MCF 10A (cell line): ENCODE data around the gene GPRC5C. TPM values are rescaled to one million over a fixed set of nuclear protein-coding genes. Genes with fewer than 3 reads are reported as not detected.

ENCODE experiments used
- BruUV-seq: library from RNA; stranded (reverse); fragments of 400-500 nt; replicated peaks from 2 replicates; lab custom pipeline; 2021; lab: Mats Ljungman, UMichigan
- CTCF ChIA-PET: fragments of 300-600 bp; sonication (Branson Sonifier 250); formaldehyde crosslinking; extraction: SDS; loops from one replicate; lab custom pipeline; 2021; ENCODE audit warnings: antibody characterized with exemption, inconsistent platforms; lab: Yijun Ruan, JAX
- POLR2A ChIA-PET: fragments of 300-600, 350-650 bp; sonication (Branson Sonifier 250); formaldehyde crosslinking; extraction: SDS; loops from one replicate; lab custom pipeline; 2020; ENCODE audit warnings: antibody characterized with exemption, inconsistent platforms; lab: Yijun Ruan, JAX
- DNase-seq: peaks from one replicate; pipeline ENCODE4 v3.0.0-alpha.2; 2018; ENCODE audit not compliant: unreplicated experiment
- H3K27ac Mint-ChIP-seq: one replicate; pipeline ENCODE4 v1.8.0; 2022; ENCODE audit warnings: mild to moderate bottlenecking, low read depth, mixed read lengths; ENCODE audit not compliant: unreplicated experiment
- H3K27me3 Mint-ChIP-seq: one replicate; pipeline ENCODE4 v1.8.0; 2022; ENCODE audit warnings: mixed read lengths; ENCODE audit not compliant: insufficient read depth, unreplicated experiment
- H3K36me3 Mint-ChIP-seq: one replicate; pipeline ENCODE4 v1.8.0; 2022; ENCODE audit warnings: mild to moderate bottlenecking, moderate library complexity, mixed read lengths; ENCODE audit not compliant: insufficient read depth, unreplicated experiment
- H3K4me1 Mint-ChIP-seq: one replicate; pipeline ENCODE4 v1.8.0; 2022; ENCODE audit warnings: mixed read lengths; ENCODE audit not compliant: insufficient read depth, unreplicated experiment
- H3K4me3 Mint-ChIP-seq: one replicate; pipeline ENCODE4 v1.8.0; 2022; ENCODE audit warnings: mild to moderate bottlenecking, moderate library complexity, mixed read lengths; ENCODE audit not compliant: unreplicated experiment
- H3K9me3 Mint-ChIP-seq: one replicate; pipeline ENCODE4 v1.8.0; 2022; ENCODE audit warnings: mixed read lengths; ENCODE audit not compliant: unreplicated experiment
- CTCF ChIP-seq: fragments of 200-600 bp; IDR thresholded peaks from one replicate; pipeline ENCODE4 v1.8.0; 2022; ENCODE audit warnings: antibody characterized with exemption, mild to moderate bottlenecking; ENCODE audit not compliant: unreplicated experiment
- intact Hi-C: fragments of 100-400 bp; cut with micrococcal nuclease; formaldehyde crosslinking; loops from 2 replicates; pipeline ENCODE4 v1.14.1; 2022
- total RNA-seq: library from RNA; stranded (reverse); gene quantifications from 2 replicates; pipeline ENCODE4 v1.2.3, GENCODE V29; 2022

GPRC5C gene
- total RNA-seq, 1 experiment from 2014 or later: 17.7 TPM

- no peaks in the 10 kb centered on the region for H3K9me3 Mint-ChIP-seq
- peaks cover 5% of the 10 kb centered on the region for H3K4me1 Mint-ChIP-seq
- H3K27me3 Mint-ChIP-seq: no peaks in the 10 kb centered on the region
- ChIA-PET POLR2A (no interaction called here), CTCF (interaction anchor here (1.4 kb wide), 1 partner anchor 43 kb away, joined by 6 read pairs; no protein-coding TSS in a partner anchor)
- no peaks in the 10 kb centered on the region for H3K36me3 Mint-ChIP-seq
- TF ChIP-seq CTCF: no peak
- intact Hi-C loops: no loop called here
- no peak overlapping the region for H3K27ac Mint-ChIP-seq
- no peak overlapping the region for H3K4me3 Mint-ChIP-seq
- DNase-seq: no peak
- no TSS peak for BruUV-seq
Measured at GRCh38 chr17:74414510-74414909, 17.4 kb upstream of the GPRC5C start.

DNA sequence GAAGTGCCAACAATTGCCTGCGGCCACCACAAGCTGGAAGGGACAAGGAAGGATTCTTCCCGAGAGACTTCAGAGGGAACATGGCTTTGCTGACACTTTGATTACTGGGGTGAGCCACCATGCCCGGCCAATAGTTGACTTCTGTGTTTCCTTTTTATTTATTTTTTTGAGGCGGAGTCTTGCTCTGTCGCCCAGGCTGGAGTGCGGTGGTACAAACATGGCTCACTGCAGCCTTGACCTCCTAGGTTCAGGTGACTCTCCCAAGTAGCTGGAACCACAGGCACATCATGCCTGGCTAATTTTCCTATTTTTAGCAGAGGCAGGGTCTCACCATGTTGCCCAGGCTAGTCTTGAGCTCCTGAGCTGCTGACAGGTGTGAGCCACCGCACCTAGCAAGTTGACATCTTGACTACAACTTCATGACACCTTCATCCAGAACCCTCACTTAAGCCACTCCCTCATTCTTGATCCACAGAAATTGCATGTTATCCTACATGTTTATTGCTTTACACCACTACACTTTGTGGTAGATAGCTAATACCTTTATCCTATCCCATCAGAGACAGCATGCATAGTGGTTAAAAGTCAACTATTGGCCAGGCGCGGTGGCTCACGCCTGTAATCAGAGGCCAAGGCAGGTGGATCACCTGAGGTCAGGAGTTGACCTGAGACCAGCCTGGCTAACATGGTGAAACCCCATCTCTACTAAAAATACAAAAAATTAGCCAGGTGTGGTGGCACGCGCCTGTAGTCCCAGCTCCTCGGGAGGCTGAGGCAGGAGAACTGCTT is 16.1 kb upstream of the GPRC5C start:
- TF ChIP-seq CTCF: no peak
- ChIA-PET POLR2A (interaction anchor here (0.7 to 3.8 kb wide), 4 partner anchors 9 to 28 kb away, joined by 3 to 28 read pairs (median 6); no protein-coding TSS in a partner anchor), CTCF (interaction anchor here (0.6 to 2.3 kb wide), 3 partner anchors 31 to 41 kb away, joined by 3 to 14 read pairs (median 3); no protein-coding TSS in a partner anchor)
- intact Hi-C loops: no loop called here
- BruUV-seq: no TSS peak
- no peaks in the 10 kb centered on the region for H3K36me3 Mint-ChIP-seq
- H3K9me3 Mint-ChIP-seq: no peaks in the 10 kb centered on the region
- no peak overlapping the region for H3K27ac Mint-ChIP-seq
- peaks cover 5% of the 10 kb centered on the region for H3K4me1 Mint-ChIP-seq
- DNase-seq: no peak
- no peaks in the 10 kb centered on the region for H3K27me3 Mint-ChIP-seq
- no peak overlapping the region for H3K4me3 Mint-ChIP-seq

DNA sequence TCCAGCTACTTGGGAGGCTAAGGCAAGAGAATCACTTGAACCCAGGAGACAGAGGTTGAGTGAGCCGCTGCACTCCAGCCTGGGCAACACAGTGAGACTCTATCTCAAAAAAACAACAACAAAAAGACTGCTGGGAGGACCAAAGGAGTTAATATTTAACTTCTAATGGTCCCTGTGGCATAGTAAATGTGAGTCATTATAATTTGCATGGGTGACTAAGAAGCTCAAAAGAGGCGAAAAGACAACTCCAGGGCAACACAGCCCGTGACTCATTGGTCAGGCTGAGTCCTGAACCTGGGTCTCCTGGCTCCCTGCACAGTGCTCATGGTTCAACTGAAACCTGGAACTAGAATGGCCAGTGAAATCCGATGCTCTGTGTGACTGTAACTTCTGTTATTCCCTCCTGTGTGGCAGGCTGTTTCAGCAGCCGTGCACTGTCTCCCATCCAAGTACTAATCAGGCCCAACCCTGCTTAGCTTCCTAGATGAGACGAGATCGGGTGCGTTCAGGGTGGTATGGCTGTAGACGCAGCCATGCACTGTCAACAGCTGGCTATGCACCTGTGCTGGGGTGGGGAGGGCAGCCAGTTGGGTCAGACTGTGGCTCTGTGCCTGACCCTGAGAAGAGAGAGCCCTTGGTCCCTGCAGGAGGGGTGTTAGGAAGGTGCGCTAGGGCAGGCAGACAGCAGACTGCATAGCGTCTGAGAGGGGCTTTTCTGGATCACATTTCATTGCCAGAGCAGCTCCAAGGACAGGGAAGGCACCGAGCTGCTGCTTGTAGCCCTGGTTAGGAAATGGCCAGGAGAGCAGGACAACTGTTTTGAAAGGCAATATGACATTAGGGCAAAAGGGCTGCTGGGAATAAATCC is 14.5 kb upstream of the GPRC5C start:
- POLR2A ChIA-PET: interaction anchor here (0.7 to 3.8 kb wide), 14 partner anchors 8 to 212 kb away, joined by 3 to 28 read pairs (median 4); no protein-coding TSS in a partner anchor
- peaks cover 5% of the 10 kb centered on the region for H3K4me1 Mint-ChIP-seq
- no TSS peak for BruUV-seq

More for the DNA sequence above, 14.5 kb upstream of the GPRC5C start:
- DNase-seq: peak; percentile 87
- CTCF ChIA-PET: interaction anchor here (0.7 to 2.3 kb wide), 4 partner anchors 8 to 49 kb away, joined by 4 to 14 read pairs (median 7); no protein-coding TSS in a partner anchor
- no peaks in the 10 kb centered on the region for H3K27me3 Mint-ChIP-seq
- no peak overlapping the region for H3K4me3 Mint-ChIP-seq
- intact Hi-C loops: loop anchor here (1.0 kb wide), 1 partner anchor 13 kb away; no protein-coding TSS in a partner anchor
- no peak overlapping the region for H3K27ac Mint-ChIP-seq
- H3K9me3 Mint-ChIP-seq: no peaks in the 10 kb centered on the region
- TF ChIP-seq CTCF: no peak
- H3K36me3 Mint-ChIP-seq: no peaks in the 10 kb centered on the region
